MM.1S (cell line): ENCODE data around the gene COL6A2.

ENCODE experiments used
- EZH2 ChIP-seq: fragments of 300-600 bp; sonication (generic); optimal IDR thresholded peaks from 2 replicates; pipeline ENCODE3; 2017; ENCODE audit warnings: low read depth, mild to moderate bottlenecking, antibody characterized with exemption, low read length, mixed read lengths
- EZH2phosphoT487 ChIP-seq: fragments of 300-600 bp; sonication (generic); IDR thresholded peaks from 2 replicates; pipeline ENCODE4 v1.6.1; 2018; ENCODE audit warnings: antibody characterized with exemption, low read length
- TF ChIP-seq, protein P1 (sequence below): fragments of 300-600 bp; sonication (generic); IDR thresholded peaks from 2 replicates; pipeline ENCODE4 v1.5.1; 2016; ENCODE audit warnings: antibody characterized with exemption, low read length, mixed read lengths

DNA sequence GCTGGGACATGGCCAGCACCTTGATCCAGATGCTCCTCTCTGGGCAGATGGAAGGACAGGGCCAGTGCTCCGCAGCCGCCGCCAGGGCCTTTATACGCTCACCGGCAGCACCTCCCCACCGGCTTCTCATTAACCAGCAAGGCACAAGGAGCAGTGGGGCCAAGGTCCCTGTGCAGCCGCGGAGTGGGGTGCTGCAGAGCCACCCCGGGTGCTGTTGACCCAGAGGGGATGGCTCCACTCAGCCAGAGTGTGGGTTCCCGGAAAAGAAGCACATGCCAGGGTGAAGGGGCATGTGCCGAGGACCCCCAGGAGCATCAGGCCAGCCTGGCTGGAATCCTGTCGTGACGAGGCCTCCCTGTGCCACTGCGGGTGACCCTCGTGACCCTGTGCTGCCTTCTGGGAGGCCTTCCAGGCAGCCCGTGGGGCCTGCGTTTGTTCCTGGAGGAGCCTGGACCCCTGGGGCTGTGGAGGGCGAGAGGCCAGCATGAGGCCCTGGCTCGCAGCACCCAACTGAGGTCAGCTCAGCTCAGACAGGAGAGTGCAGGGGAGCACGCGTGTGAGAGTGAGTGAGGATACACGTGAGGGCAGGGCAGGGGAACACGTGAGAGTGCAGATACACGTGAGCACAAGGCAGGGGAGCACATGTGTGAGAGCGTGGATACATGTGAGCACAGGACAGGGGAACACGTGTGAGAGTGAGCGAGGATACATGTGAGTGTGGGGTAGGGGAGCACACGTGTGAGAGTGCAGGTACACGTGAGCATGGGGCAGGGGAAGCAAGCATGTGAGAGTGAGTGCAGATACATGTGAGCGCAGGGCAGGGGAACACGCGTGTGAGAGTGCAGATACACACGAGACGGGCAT is 57.8 kb downstream of the COL6A2 start, which contains the start of gene FTCD:
- TF ChIP-seq EZH2 (no peak), EZH2phosphoT487 (no peak)
- TF ChIP-seq, protein P1, sequence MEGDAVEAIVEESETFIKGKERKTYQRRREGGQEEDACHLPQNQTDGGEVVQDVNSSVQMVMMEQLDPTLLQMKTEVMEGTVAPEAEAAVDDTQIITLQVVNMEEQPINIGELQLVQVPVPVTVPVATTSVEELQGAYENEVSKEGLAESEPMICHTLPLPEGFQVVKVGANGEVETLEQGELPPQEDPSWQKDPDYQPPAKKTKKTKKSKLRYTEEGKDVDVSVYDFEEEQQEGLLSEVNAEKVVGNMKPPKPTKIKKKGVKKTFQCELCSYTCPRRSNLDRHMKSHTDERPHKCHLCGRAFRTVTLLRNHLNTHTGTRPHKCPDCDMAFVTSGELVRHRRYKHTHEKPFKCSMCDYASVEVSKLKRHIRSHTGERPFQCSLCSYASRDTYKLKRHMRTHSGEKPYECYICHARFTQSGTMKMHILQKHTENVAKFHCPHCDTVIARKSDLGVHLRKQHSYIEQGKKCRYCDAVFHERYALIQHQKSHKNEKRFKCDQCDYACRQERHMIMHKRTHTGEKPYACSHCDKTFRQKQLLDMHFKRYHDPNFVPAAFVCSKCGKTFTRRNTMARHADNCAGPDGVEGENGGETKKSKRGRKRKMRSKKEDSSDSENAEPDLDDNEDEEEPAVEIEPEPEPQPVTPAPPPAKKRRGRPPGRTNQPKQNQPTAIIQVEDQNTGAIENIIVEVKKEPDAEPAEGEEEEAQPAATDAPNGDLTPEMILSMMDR: no peak
